AML-193 (cell line): ENCODE data around the gene SLC2A11.
"Not testable (repeated sequence)": the region's sequence is repeated elsewhere in the genome, so short reads cannot be mapped to it uniquely, and the experiment has no call there.

Experiments used
- DNase-seq, 2 experiments: peaks; one replicate each; lab custom pipeline; 2025; lab: John Stamatoyannopoulos, UW

SLC2A11 gene

DNA sequence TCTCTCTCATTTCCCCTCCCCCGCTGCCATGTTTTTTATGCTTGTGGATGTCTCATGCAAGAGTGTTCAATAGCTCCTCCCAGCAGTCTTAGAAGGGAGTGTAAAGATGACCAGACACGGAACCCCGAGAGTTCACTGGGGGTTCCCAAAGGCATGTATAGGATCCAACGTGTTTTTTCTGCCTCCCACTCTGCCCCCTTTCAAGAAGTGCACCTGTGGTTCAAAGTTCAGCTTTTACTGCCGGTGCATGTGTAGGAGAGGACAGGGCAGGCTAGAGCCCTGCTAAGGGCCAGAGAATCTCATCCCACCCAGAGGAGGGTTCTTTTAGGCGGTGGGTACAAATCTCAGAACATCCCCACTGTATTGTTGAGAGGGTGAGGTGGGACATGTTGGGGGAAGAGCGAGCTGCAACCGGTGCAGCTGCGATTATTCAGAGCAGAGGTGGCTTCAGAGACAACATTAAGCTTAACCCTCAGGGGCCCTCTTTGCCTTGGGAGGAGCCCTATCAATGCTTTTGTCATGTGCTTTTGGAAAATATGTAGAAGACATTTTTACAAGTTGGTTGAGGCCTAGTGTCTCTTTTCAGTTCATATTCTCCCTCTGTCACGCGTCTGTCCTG is 51.0 kb downstream of the SLC2A11 start:
- no peak for DNase-seq

DNA sequence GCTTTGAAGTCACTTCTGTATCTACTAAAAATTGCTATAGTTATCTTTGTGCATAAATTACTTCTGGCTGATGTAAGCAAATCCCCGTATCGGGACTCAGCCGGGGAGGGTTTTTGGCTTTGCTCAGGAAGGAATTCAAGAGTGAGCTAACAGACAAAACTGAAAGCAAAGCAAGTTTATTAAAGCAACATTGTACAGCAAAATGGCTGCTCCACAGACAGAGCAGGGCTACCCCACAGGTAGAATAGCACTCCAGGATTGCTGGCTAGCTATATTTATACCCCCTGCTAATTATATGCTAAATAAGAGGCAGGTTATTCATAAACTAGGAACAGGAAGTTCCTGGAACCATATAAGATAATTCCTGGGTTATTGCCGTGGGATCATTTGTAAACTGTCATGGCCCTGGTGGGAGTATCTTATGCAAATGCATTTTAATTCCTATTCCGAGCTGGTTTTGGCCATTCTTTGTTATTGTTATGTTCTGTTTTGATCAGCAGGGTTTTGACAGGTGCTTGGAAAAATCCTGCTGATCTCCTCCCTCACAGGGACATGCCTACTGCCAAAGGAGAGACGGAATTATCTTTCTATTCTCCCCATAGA is 51.7 kb downstream of the SLC2A11 start:
- no peak for DNase-seq

DNA sequence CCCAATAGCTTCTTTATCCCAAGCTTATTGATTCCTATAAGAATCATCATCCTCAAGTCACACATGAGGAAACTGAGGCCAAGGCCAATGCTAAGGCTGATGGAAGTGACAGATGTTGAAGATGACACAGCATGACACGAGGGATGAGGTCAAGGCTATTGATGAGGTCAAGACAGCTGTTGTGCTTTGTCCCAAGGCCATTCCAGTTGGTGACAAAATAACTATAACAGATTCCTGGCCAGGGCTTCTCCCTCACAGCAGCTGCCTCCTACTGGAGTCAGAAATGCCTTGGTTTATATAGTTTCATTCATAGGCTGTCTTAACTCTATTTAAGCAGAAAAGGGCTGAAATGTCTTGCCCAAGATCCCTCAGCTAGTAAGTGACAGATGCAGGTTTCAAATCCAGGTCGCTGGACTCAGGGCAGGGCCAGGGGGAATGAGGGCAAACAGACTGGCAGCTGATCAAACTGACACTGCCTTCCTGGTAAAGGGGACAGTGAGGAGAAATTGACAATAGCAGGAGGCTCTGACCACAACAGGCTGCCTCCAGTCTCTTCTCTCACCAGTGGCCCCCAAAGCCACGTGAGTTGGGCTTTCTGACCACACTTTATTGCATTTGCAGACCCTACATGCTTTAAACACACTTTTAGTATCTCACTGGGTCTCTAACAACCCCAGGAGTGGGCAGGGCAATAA is 53.0 kb downstream of the SLC2A11 start:
- DNase-seq: no peak

DNA sequence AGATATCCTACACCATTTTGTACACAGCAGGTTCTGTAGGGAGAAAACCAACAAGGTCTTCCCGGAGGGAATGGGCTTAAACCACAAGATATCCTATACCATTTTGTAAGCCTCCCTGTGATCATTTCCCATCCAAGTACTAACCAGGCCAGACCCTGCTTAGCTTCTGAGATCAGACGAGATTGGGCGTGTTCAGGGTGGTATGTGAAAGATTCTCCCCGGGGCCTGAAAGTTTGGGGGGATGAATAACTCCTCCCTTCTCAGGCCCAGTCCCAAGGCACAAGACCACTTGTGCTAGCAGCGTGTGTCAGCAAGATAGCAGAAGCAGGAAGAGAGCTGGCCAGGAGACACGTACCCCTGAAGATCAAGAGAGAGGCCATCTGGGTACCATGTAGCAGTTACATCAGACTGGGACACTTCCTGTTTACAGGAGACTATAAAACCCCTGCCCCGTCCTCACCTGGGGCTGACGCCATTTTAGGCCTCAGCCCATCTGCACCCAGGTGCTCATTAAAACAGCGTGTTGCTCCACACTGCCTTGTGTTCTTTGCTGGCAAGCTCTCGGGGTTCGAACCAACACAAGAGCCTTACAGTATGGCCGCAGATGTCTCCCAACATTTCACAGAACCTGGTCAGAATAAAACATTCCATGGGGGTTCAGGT is 53.8 kb downstream of the SLC2A11 start:
- DNase-seq: no peak

DNA sequence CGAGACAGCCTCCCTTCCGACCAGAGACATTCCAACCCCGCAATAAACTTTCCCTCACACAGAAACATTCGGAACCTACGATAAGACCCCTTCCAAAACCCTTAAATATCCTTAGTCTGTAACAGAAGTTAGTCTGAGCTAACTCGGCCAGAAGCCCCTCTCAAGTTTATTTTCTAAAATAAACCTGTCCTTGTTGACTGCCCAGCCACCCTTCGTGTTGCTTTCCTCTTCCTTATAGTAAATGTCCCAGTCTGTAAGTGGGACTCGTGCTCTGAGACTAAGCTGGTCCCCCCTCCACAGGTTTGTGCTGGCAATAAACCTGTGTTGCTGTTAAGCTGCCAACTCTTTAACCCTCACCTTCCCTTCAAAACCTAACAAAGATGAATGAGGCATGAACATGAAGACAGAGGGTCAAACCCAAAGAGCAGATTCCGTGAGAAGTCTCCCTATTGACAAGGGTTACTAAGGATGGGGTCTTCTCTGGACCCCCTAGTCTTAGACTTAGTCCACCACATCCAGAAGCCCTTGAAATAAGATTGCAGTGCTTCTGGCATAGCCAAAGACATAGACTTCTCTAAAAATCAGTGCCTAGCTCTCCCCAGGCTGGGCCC is 54.7 kb downstream of the SLC2A11 start:
- no peak for DNase-seq

DNA sequence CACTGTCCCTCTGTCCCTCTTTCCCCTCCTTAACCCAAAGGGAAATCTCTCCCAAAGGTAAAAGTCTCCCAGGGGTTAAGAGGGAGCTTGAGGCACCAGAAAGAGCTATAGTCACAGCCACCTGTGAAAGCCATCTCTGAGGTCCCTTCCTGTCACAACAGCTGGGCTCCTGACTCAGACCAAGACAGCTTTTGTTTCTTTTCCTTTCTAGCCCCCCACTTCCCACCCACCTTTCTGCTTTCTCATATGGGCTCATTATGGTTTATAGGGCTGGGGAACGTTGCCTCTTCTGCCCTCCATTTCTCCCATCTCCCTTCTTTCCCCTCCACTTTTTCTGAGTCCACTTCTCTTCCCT is 55.6 kb downstream of the SLC2A11 start:
- DNase-seq: no peak

DNA sequence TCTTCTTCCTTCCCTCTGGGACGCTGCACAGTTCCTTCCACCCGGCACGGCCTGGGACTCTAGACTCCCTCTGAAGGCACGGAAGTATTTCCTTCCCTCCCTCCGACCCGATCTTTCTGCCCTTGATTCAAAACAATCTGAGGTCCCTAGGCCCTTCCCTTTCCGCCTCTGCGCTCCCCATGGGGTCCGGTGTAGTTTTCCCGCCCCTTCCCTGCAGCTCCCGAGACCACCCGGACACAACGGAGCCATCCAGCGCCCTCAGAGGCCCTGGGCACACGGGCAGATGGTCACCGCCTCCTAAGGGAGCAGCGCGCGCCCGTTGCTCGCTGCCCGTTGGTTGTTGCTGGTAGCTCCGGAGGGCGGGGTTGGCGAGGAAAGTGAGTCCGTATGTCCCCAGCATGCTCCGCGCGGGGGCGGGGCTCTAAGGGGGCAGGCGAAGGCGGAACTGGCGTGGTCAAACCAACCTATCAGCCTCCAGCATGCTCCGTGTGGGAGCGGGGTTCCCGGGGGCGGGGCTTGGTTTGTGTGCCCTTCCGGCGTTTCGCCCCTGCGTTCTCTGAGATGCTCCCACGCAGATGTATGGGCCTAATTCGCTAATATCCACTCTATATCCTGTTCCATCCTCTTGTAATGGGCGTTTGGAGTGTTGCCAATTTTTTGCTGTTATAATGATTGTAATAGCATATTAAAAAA is 56.1 kb downstream of the SLC2A11 start:
- peak; percentile 97 for DNase-seq

DNA sequence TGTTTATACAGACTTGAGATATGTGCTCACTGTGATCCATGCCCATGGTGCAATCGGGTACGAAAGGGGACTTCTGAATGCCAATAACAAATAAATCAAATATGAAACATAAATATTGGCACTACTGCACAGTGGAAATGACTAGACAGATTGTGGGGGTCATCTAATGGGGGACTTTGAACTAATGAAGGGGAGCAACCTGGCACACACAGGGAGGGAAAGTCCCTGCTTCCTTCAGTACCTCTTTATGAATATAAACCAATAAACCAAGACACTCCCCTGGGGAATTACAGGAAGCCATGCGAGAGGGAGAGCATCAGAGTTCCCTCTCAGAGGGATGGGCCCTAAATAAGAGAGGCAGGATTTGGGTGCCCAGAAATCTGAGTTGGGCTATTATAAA is 57.6 kb downstream of the SLC2A11 start:
- DNase-seq: no peak

DNA sequence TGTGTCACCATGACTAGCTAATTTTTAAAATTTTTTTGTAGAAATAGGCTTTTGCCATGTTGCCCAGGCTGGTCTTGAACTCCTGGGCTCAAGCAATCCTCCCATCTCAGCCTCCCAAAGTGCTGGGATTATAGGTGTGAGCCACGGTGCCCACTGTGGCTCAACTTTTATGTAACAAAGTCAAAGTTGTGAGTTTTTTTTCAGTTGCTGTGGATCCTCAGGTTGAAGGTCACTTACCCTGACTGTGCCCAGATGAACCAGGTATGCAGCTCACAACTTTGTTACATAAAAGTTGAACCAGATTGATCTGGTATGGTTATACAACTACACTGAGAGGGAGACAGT is 62.6 kb downstream of the SLC2A11 start:
- not testable (repeated sequence) for DNase-seq

DNA sequence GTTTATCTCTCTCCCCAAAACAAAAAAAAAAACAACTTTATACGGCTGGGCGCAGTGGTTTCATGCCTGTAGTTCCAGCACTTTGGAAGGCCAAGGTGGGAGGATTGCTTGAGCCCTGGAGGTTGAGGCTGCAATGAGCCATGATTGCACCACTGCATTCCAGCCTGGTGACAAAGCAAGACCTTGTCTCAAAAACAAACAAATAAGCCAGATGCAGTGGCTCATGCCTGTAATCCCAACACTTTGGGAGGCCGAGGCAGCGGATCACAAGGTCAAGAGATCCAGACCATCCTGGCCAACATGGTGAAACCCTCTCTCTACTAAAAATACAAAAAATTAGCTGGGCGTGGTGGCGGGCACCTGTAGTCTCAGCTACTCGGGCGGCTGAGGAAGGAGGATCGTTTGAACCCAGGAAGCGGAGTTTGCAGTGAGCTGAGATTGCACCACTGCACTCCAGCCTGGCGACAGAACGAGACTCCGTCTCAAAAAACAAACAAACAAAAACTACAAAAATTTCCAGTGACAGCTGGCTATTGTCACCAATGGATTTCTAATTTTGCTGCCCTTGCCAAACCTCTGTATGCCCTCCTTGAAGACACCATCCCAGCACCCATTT is 64.0 kb downstream of the SLC2A11 start:
- DNase-seq: not testable (repeated sequence)

DNA sequence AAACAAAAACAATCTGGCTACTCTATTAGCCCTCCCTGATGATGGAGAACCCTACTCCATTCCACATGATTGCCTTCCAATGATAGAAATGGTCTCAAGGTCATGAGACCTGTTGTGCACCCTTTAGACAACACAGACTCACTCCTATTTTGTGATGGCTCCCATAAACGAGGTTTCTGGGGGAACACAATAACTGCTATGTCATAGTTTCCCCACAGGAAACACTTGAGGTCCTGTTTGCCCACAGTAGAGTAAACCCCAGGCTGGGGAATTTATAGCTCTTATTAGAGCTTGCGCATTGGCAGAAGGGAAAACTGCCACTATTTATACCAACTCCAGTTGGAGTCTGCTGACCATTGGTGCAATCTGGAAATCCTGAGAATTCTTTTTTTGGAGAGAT is 65.2 kb downstream of the SLC2A11 start:
- DNase-seq: no peak

DNA sequence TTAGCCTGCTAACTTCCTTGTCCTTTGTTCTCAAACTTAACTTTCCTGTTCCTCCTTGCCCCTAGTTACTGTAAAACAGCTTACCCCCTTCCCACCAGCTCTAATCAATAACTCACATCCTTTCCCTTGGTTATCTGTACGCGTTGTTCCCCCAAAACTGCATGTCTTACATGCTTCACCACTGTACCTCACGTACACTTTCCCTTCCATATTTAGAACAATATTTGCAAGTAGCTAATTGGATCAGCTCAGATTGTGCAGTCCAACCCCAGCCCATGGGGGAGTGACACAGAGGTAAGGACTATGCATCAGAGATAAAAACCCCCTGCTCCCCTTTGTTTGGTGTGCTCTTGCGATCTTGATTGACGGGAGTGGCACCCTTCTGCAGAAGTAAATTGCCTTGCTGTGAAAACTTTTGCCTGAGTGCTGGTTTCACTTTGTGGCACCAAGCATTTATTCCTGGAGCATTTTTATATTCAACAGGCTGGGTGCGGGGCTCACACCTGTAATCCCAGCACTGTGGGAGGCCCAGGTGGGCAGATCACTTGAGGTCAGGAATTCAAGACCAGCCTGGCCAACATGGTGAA is 67.4 kb downstream of the SLC2A11 start:
- DNase-seq: no peak

DNA sequence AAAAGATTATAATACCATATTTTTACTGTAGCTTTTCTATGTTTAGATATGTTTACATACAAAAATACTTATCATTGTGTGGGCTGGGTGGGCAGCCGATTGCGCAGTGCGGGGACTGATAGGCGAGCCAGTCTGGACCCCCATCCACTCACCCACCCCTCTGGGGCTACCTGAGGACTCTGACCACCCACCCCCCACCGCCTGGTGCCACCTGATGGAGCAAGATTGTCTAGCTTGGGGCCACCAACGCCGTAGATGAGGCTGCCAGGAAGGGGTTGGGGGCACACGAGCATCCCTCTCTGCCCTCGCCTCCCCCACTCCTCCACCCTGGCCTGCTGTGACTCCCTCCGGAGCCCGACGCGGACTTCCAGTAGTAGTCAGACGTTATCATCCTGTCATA is 68.9 kb downstream of the SLC2A11 start:
- DNase-seq: no peak
